ENCODE data around the gene ABCC1.

- TF ChIP-seq CTCF (IDR thresholded peaks at IDR 0.05) (no peak), POLR2A (IDR thresholded peaks at IDR 0.05) (no peak)
Observed at GRCh38 chr16:16021988-16022682, 72.7 kb downstream of the ABCC1 start.
